OCI-LY1 (cell line): ENCODE measurements around the gene CCND1.

ENCODE experiments used
- H2AFZ ChIP-seq: fragments of 200-600 bp; sonication (generic), shearing (Covaris generic); 2 replicates; pipeline ENCODE4 v1.6.0; 2014; ENCODE audit warnings: antibody characterized with exemption, mild to moderate bottlenecking, low read length
- H3F3A ChIP-seq: fragments of 200-600 bp; sonication (generic), shearing (Covaris generic); 2 replicates; pipeline ENCODE4 v1.6.0; 2014; ENCODE audit warnings: mild to moderate bottlenecking, antibody characterized with exemption, low read length, moderate library complexity; ENCODE audit not compliant: insufficient read depth
- H3K27ac ChIP-seq: fragments of 200-600 bp; sonication (generic); 2 replicates; pipeline ENCODE4 v1.5.1; 2014; ENCODE audit warnings: low read length, mixed run types, mild to moderate bottlenecking, low read depth; ENCODE audit not compliant: poor library complexity, severe bottlenecking
- H3K27me3 ChIP-seq: fragments of 200-600 bp; sonication (generic); 2 replicates; pipeline ENCODE4 v1.6.0; 2014; ENCODE audit warnings: antibody characterized with exemption, mild to moderate bottlenecking, low read length, moderate library complexity; ENCODE audit not compliant: insufficient read depth
- H3K36me3 ChIP-seq: fragments of 200-600 bp; sonication (generic); 2 replicates; pipeline ENCODE4 v1.6.1; 2014; ENCODE audit warnings: mild to moderate bottlenecking, antibody characterized with exemption, low read length, moderate library complexity, mixed read lengths; ENCODE audit not compliant: insufficient read depth
- H3K4me1 ChIP-seq: fragments of 200-600 bp; sonication (generic); 2 replicates; pipeline ENCODE4 v1.5.1; 2014; ENCODE audit warnings: mild to moderate bottlenecking, low read length, moderate library complexity; ENCODE audit not compliant: insufficient read depth, severe bottlenecking
- H3K4me2 ChIP-seq: fragments of 200-600 bp; sonication (generic), shearing (Covaris generic); 2 replicates; pipeline ENCODE4 v1.6.1; 2014; ENCODE audit warnings: low read length
- H3K4me3 ChIP-seq: fragments of 200-600 bp; sonication (generic); 2 replicates; pipeline ENCODE4 v1.5.1; 2014; ENCODE audit warnings: low read length, low read depth, mild to moderate bottlenecking, mixed read lengths; ENCODE audit not compliant: poor library complexity, severe bottlenecking
- H3K79me2 ChIP-seq: fragments of 200-600 bp; shearing (Covaris generic); 2 replicates; pipeline ENCODE4 v1.6.1; 2016; ENCODE audit warnings: mixed run types, low read length, mixed read lengths; ENCODE audit not compliant: insufficient read depth
- H3K9ac ChIP-seq: fragments of 200-600 bp; sonication (generic), shearing (Covaris generic); 2 replicates; pipeline ENCODE4 v1.6.1; 2014; ENCODE audit warnings: mild to moderate bottlenecking, low read length, mixed read lengths
- H3K9me2 ChIP-seq: fragments of 200-600 bp; sonication (generic), shearing (Covaris generic); 2 replicates; pipeline ENCODE4 v1.6.1; 2014; ENCODE audit warnings: low read depth, mild to moderate bottlenecking, low read length, mixed read lengths
- H3K9me3 ChIP-seq: fragments of 200-600 bp; shearing (Covaris generic); 2 replicates; pipeline ENCODE4 v1.6.1; 2014; ENCODE audit warnings: low read length, mixed read lengths
- H4K20me1 ChIP-seq: fragments of 200-600 bp; sonication (generic), shearing (Covaris generic); 2 replicates; pipeline ENCODE4 v1.6.0; 2016; ENCODE audit warnings: mild to moderate bottlenecking, low read length; ENCODE audit not compliant: insufficient read depth
- EZH2 ChIP-seq: fragments of 200-600 bp; sonication (generic), shearing (Covaris generic); IDR thresholded peaks from 2 replicates; pipeline ENCODE4 v1.8.0; 2017; ENCODE audit warnings: borderline replicate concordance, mixed run types, mild to moderate bottlenecking, antibody characterized with exemption, low read length, moderate library complexity, mixed read lengths
- TF ChIP-seq, protein P1 (sequence below): fragments of 200-600 bp; sonication (generic), shearing (Covaris generic); IDR thresholded peaks from 2 replicates; pipeline ENCODE4 v1.5.1; 2017; ENCODE audit warnings: mild to moderate bottlenecking, antibody characterized with exemption, low read length, moderate library complexity, mixed read lengths

Gene CCND1

DNA sequence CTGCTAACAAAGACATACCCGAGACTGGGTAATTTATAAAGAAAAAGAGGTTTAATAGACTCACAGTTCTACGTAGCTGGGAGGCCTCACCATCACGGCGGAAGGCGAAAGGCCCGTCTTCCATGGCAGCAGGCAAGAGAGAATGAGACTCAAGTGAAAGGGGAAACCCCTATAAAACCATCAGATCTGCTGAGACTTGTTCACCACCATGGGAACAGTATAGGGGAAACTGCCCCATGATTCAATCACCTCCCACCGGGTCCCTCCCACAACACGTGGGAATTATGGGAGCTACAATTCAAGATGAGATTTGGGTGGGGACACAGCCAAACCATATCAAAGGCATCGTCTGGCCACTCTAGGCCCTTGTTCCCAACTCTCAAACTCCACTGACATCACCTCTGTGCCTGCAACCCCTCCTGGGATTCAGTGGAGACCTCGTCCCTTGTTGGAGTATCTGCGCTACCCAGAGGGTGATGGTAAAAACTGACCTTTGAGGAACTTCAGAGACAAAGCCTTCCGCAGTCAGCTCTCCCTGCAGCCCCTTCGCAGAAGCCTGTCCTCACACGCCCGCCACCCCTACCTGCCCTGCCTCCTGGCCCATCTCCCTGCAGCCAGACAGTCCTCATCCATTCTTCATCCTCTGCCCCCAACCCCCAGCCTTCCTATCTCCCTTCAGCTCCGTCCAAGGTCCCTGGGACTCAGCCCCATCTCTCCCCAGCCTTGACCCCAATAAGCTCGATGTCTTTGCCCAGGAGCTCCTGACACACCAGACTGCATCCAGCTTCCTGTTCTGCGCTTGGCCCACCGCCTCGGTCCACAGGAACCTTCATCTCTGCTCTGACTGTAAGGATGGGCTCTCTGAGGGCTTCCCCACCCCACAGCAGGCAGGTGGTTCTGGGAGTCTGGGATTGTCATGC lies 15.8 kb downstream of the CCND1 start:
- Histone ChIP-seq H3K79me2 (no peaks in the 10 kb centered on the region), H3K27ac (no peak overlapping the region)

DNA sequence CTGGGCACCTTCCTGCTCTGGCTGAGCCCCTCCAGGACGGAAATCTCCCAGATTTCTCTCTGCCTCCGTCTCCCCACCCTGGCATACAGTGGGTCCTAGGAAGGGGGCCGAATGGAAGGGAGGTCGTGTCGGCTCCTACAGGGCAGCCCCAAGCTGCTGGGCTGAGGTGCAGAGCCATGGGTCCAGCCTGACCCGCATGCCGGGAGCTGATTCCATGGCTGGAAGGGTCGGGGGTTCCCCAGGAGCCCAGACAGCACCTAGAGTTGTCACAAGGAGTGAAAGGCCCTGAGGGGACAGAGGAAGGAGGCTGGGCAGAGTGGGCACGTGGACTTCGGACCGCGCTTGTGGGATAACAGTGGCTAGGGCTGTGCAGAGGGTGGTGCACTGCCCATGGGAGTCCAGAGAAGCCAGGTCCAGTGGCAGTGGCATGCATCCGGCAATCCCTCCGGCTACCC lies 16.5 kb downstream of the CCND1 start:
- H3K27ac ChIP-seq, result no peak overlapping the region
- no peak overlapping the region for H3K4me2 ChIP-seq
- H3K9ac ChIP-seq, result no peak overlapping the region
- H3K9me2 ChIP-seq, result no peaks in the 10 kb centered on the region
- H3K4me3 ChIP-seq, result no peak overlapping the region
- no peak overlapping the region for H2AFZ ChIP-seq
- no peaks in the 10 kb centered on the region for H3K79me2 ChIP-seq
- H3K4me1 ChIP-seq, result no peaks in the 10 kb centered on the region
- H4K20me1 ChIP-seq, result no peaks in the 10 kb centered on the region
- no peak for TF ChIP-seq EZH2
- TF ChIP-seq, protein P1, sequence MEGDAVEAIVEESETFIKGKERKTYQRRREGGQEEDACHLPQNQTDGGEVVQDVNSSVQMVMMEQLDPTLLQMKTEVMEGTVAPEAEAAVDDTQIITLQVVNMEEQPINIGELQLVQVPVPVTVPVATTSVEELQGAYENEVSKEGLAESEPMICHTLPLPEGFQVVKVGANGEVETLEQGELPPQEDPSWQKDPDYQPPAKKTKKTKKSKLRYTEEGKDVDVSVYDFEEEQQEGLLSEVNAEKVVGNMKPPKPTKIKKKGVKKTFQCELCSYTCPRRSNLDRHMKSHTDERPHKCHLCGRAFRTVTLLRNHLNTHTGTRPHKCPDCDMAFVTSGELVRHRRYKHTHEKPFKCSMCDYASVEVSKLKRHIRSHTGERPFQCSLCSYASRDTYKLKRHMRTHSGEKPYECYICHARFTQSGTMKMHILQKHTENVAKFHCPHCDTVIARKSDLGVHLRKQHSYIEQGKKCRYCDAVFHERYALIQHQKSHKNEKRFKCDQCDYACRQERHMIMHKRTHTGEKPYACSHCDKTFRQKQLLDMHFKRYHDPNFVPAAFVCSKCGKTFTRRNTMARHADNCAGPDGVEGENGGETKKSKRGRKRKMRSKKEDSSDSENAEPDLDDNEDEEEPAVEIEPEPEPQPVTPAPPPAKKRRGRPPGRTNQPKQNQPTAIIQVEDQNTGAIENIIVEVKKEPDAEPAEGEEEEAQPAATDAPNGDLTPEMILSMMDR, result no peak
- H3K9me3 ChIP-seq, result no peaks in the 10 kb centered on the region
- H3K27me3 ChIP-seq, result no peaks in the 10 kb centered on the region
- no peaks in the 10 kb centered on the region for H3K36me3 ChIP-seq
- no peaks in the 10 kb centered on the region for H3F3A ChIP-seq

More for the DNA sequence above, 15.8 kb downstream of the CCND1 start:
- H3F3A ChIP-seq, result no peaks in the 10 kb centered on the region
- H2AFZ ChIP-seq, result no peak overlapping the region
- no peaks in the 10 kb centered on the region for H3K9me2 ChIP-seq
- H3K9ac ChIP-seq, result no peak overlapping the region
- no peak for TF ChIP-seq EZH2
- TF ChIP-seq, protein P1, result no peak
- no peaks in the 10 kb centered on the region for H4K20me1 ChIP-seq
- no peak overlapping the region for H3K4me3 ChIP-seq
- H3K36me3 ChIP-seq, result no peaks in the 10 kb centered on the region
- H3K27me3 ChIP-seq, result no peaks in the 10 kb centered on the region
- H3K4me2 ChIP-seq, result no peak overlapping the region
- no peaks in the 10 kb centered on the region for H3K9me3 ChIP-seq
- no peaks in the 10 kb centered on the region for H3K4me1 ChIP-seq

GRCh38 chr11:69657911-69658625 lies 17.1 kb downstream of the CCND1 start:
- no peak overlapping the region for H3K9ac ChIP-seq
- no peak overlapping the region for H2AFZ ChIP-seq
- H3K36me3 ChIP-seq, result no peaks in the 10 kb centered on the region
- no peaks in the 10 kb centered on the region for H3K27me3 ChIP-seq
- TF ChIP-seq, protein P1, result no peak
- TF ChIP-seq EZH2, result no peak
- no peaks in the 10 kb centered on the region for H3K9me3 ChIP-seq
- no peaks in the 10 kb centered on the region for H3K79me2 ChIP-seq
- H3K27ac ChIP-seq, result no peak overlapping the region
- H3K4me2 ChIP-seq, result no peak overlapping the region
- no peaks in the 10 kb centered on the region for H3K9me2 ChIP-seq
- H3K4me3 ChIP-seq, result no peak overlapping the region
- no peaks in the 10 kb centered on the region for H3K4me1 ChIP-seq
- H4K20me1 ChIP-seq, result no peaks in the 10 kb centered on the region
- H3F3A ChIP-seq, result no peaks in the 10 kb centered on the region
